ENCODE data around the gene N4BP2L1. TPM values are rescaled to one million over a fixed set of nuclear protein-coding genes. Genes with fewer than 3 reads are reported as not detected.
A peak's percentile ranks its signal among the peaks of the same experiment; 100 is the strongest.

N4BP2L1 gene
- total and polyA plus RNA-seq, 12 donors: 2.5 to 14.9 (median 4.0) TPM

DNA sequence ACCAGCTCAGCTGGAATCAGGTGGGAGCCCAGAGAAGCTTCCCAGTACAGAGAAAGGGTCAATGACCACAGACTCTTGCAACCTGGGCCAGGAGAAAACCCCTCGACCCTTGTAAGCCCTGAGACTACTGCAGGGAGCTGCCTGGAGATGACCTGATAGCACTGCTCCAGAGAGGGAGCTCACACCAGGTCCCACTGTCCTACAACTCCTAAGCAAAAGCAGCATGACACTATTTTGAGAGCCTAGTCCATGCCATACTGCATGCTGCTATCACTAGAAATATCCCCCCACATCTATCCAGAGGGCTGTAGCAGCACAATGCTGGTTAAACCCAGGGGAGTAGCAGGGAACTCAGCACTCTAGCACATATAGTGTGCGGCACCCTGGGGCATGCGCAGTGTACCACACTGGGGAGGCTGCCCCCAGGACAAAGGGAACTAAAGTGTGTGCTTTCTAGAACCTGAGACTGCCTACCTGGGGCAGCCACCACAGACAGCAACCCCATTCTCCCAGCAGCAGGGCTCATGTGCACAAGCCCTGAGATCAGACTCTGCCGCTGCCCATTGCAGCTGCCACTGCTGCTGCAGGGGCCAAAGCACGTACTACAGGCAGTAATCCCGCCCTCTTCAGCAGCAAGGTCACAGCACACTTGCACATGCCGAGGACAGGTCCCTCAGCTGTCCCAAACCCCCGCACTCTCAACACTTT lies 27.1 kb upstream of the N4BP2L1 start:
- H3K9me3 ChIP-seq: peaks cover 0 to 54% (median 19%) of the 10 kb centered on the region in 11 donors
- TF ChIP-seq CTCF (IDR thresholded peaks at IDR 0.05): no peak
- H3K36me3 ChIP-seq: peaks cover 0 to 70% (median 3%) of the 10 kb centered on the region in 9 donors
- H3K27me3 ChIP-seq: no peaks in the 10 kb centered on the region
- H3K4me1 ChIP-seq: peaks cover 0 to 14% (median 3%) of the 10 kb centered on the region in 9 donors
- intact Hi-C loops (cut with DNase I): no loop called here
- 79 to 83% methylated on average over 8 of the region's 8 CpGs for WGBS, 2 donors
- H3K4me3 ChIP-seq: no peak overlapping the region
- H3K27ac ChIP-seq: no peak overlapping the region
- ATAC-seq (peak in 6 of 8 donors; percentile 46 to 76 (median 52)), DNase-seq (no peak)

GRCh38 chr13:32453981-32454380 lies 26.1 kb upstream of the N4BP2L1 start:
- ATAC-seq (no peak), DNase-seq (no peak)
- Histone ChIP-seq H3K4me1 (peaks cover 0 to 14% (median 3%) of the 10 kb centered on the region in 9 donors), H3K36me3 (peaks cover 0 to 62% (median 3%) of the 10 kb centered on the region in 9 donors), H3K27me3 (no peaks in the 10 kb centered on the region), H3K27ac (no peak overlapping the region), H3K4me3 (no peak overlapping the region), H3K9me3 (peaks cover 0 to 49% (median 19%) of the 10 kb centered on the region in 11 donors)
- WGBS, 2 donors: 51 to 56% methylated on average over 1 of the region's 1 CpG
- no peak for TF ChIP-seq CTCF (IDR thresholded peaks at IDR 0.05)
- intact Hi-C loops (cut with DNase I): no loop called here

DNA sequence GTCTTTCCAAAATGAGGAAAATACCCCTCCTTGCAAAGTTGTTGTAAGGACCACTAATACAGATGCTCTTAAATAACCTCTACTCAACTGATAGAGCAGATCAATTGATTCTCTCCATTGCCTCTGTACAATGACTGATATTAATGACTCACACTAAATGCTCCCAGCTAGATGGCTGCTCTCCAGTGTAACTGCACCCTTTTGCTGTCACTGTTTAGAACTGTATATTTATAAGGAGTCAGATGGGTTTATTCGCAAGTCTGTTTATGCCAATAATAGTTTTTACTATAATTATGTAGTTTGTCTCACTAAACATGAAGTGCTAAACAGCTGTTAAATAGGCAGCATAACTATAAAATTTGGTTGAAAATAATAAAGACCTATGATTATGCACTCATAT lies 21.0 kb upstream of the N4BP2L1 start:
- peaks cover 0 to 19% (median 6%) of the 10 kb centered on the region in 11 donors for H3K9me3 ChIP-seq
- peaks cover 0 to 35% (median 7%) of the 10 kb centered on the region in 9 donors for H3K36me3 ChIP-seq
- 92 to 94% methylated on average over 1 of the region's 1 CpG for WGBS, 2 donors
- H3K27me3 ChIP-seq: no peaks in the 10 kb centered on the region
- DNase-seq (no peak), ATAC-seq (no peak)
- H3K27ac ChIP-seq: no peak overlapping the region
- no peak overlapping the region for H3K4me3 ChIP-seq
- peaks cover 0 to 34% (median 0%) of the 10 kb centered on the region in 9 donors for H3K4me1 ChIP-seq
- intact Hi-C loops (cut with DNase I): loop anchor here in 2 of 10 donors (10.0 kb wide), 1 partner anchor 64 kb away; no protein-coding TSS in a partner anchor
- no peak for TF ChIP-seq CTCF (IDR thresholded peaks at IDR 0.05)

- Histone ChIP-seq H3K27ac (no peak overlapping the region), H3K4me3 (no peak overlapping the region), H3K4me1 (peaks cover 0 to 28% (median 0%) of the 10 kb centered on the region in 9 donors), H3K9me3 (peaks cover 0 to 19% (median 6%) of the 10 kb centered on the region in 11 donors), H3K36me3 (peaks cover 0 to 33% (median 7%) of the 10 kb centered on the region in 9 donors), H3K27me3 (no peaks in the 10 kb centered on the region)
- no peak for TF ChIP-seq CTCF (IDR thresholded peaks at IDR 0.05)
- intact Hi-C loops (cut with DNase I): loop anchor here in 2 of 10 donors (10.0 kb wide), 1 partner anchor 63 kb away; no protein-coding TSS in a partner anchor
- DNase-seq: no peak
- ATAC-seq: peak in 1 of 8 donors; percentile 49
Measured at GRCh38 chr13:32447894-32448623, 20.1 kb upstream of the N4BP2L1 start.
